WTC11 (cell line): ENCODE data around the gene CPNE5. TPM values are rescaled to one million over a fixed set of nuclear protein-coding genes. Genes with fewer than 3 reads are reported as not detected.

Experiments used
- ATAC-seq: fragments of 200-7000 bp; cut with Tn5 transposase; 2 replicates; pipeline ENCODE4 v1.10.0; 2021; ENCODE audit warnings: mild to moderate bottlenecking, moderate library complexity
- CTCF ChIA-PET: fragments of 300-600 bp; sonication (Branson Sonifier 250); formaldehyde crosslinking; loops from one replicate; lab custom pipeline; 2021; ENCODE audit warnings: antibody characterized with exemption; lab: Charles Lee
- POLR2A ChIA-PET: fragments of 350-600 bp; sonication (Branson Sonifier 250); formaldehyde crosslinking; loops from one replicate; lab custom pipeline; 2021; ENCODE audit warnings: antibody characterized with exemption; lab: Charles Lee
- DNase-seq: peaks from one replicate; pipeline ENCODE4 v3.0.0; 2021; ENCODE audit warnings: low spot score
- H3K27ac Mint-ChIP-seq: 2 replicates; pipeline ENCODE4 v1.8.0; 2021; ENCODE audit warnings: mixed read lengths
- H3K27me3 Mint-ChIP-seq: 2 replicates; pipeline ENCODE4 v1.8.0; 2021; ENCODE audit warnings: low read depth, mild to moderate bottlenecking, moderate library complexity, mixed read lengths
- H3K36me3 Mint-ChIP-seq: 2 replicates; pipeline ENCODE4 v1.8.0; 2021; ENCODE audit warnings: mixed read lengths
- H3K4me1 Mint-ChIP-seq: 2 replicates; pipeline ENCODE4 v1.8.0; 2022; ENCODE audit warnings: mixed read lengths
- H3K4me3 Mint-ChIP-seq: 2 replicates; pipeline ENCODE4 v1.8.0; 2021; ENCODE audit warnings: mild to moderate bottlenecking, moderate library complexity, mixed read lengths
- H3K9me3 Mint-ChIP-seq: 2 replicates; pipeline ENCODE4 v1.8.0; 2021; ENCODE audit warnings: mixed read lengths
- AFF4 ChIP-seq: sonication (generic); formaldehyde crosslinking; IDR thresholded peaks from 2 replicates; pipeline ENCODE4 v1.8.1; 2023; ENCODE audit warnings: mild to moderate bottlenecking, missing genetic modification reagents, borderline replicate concordance
- CREM ChIP-seq: sonication (generic); formaldehyde crosslinking; IDR thresholded peaks from 2 replicates; pipeline ENCODE4 v1.8.1; 2022; ENCODE audit warnings: mild to moderate bottlenecking, missing genetic modification reagents, moderate library complexity
- CTCF ChIP-seq: fragments of 200-600 bp; IDR thresholded peaks from 2 replicates; pipeline ENCODE4 v1.8.0; 2022; ENCODE audit warnings: antibody characterized with exemption
- E2F1 ChIP-seq: sonication (generic); formaldehyde crosslinking; IDR thresholded peaks from 2 replicates; pipeline ENCODE4 v1.8.0; 2022; ENCODE audit warnings: mild to moderate bottlenecking, missing genetic modification reagents
- E2F4 ChIP-seq: sonication (generic); formaldehyde crosslinking; IDR thresholded peaks from 2 replicates; pipeline ENCODE4 v1.8.1; 2022; ENCODE audit warnings: low read depth, mild to moderate bottlenecking, moderate library complexity, missing genetic modification reagents, borderline replicate concordance
- ESRRA ChIP-seq: sonication (generic); formaldehyde crosslinking; IDR thresholded peaks from 2 replicates; pipeline ENCODE4 v1.8.1; 2022; ENCODE audit warnings: mild to moderate bottlenecking, missing genetic modification reagents, borderline replicate concordance
- FOXP1 ChIP-seq: sonication (generic); formaldehyde crosslinking; IDR thresholded peaks from 2 replicates; pipeline ENCODE4 v1.8.0; 2022; ENCODE audit warnings: missing genetic modification reagents, mild to moderate bottlenecking, moderate library complexity, borderline replicate concordance
- GRHL2 ChIP-seq: fragments of 250-450 bp; sonication (Bioruptor Pico); IDR thresholded peaks from 2 replicates; pipeline ENCODE4 v1.8.0; 2022; ENCODE audit warnings: mild to moderate bottlenecking, moderate library complexity; ENCODE audit not compliant: insufficient replicate concordance, severe bottlenecking
- HMGA2 ChIP-seq: fragments of 250-450 bp; sonication (Bioruptor Pico); IDR thresholded peaks from 2 replicates; pipeline ENCODE4 v1.4.0; 2021; ENCODE audit warnings: mild to moderate bottlenecking, moderate library complexity
- IRF1 ChIP-seq: sonication (generic); formaldehyde crosslinking; IDR thresholded peaks from 2 replicates; pipeline ENCODE4 v1.8.0; 2023; ENCODE audit warnings: missing genetic modification reagents
- NFYB ChIP-seq: sonication (generic); formaldehyde crosslinking; conservative IDR thresholded peaks from 2 replicates; pipeline ENCODE4 v1.8.0; 2022; ENCODE audit warnings: low read depth, missing genetic modification reagents
- PRRX2 ChIP-seq: fragments of 250-450 bp; sonication (Bioruptor Pico); IDR thresholded peaks from 2 replicates; pipeline ENCODE4 v1.8.0; 2021; ENCODE audit warnings: mild to moderate bottlenecking
- RELA ChIP-seq: sonication (generic); formaldehyde crosslinking; IDR thresholded peaks from 2 replicates; pipeline ENCODE4 v1.8.1; 2022; ENCODE audit warnings: missing genetic modification reagents, mild to moderate bottlenecking, borderline replicate concordance
- SMAD4 ChIP-seq: sonication (generic); formaldehyde crosslinking; IDR thresholded peaks from 2 replicates; pipeline ENCODE4 v1.8.0; 2022; ENCODE audit warnings: mild to moderate bottlenecking, missing genetic modification reagents
- SP1 ChIP-seq: sonication (generic); formaldehyde crosslinking; conservative IDR thresholded peaks from 2 replicates; pipeline ENCODE4 v1.8.1; 2022; ENCODE audit warnings: missing genetic modification reagents
- ZNF121 ChIP-seq: sonication (generic); formaldehyde crosslinking; IDR thresholded peaks from 2 replicates; pipeline ENCODE4 v1.8.0; 2023; ENCODE audit warnings: missing genetic modification reagents
- ZNF219 ChIP-seq: sonication (generic); formaldehyde crosslinking; IDR thresholded peaks from 2 replicates; pipeline ENCODE4 v1.8.0; 2023; ENCODE audit warnings: missing genetic modification reagents, mild to moderate bottlenecking, borderline replicate concordance
- ZNF317 ChIP-seq: sonication (generic); formaldehyde crosslinking; IDR thresholded peaks from 2 replicates; pipeline ENCODE4 v1.8.1; 2023; ENCODE audit warnings: low read depth, mild to moderate bottlenecking, moderate library complexity, missing genetic modification reagents, borderline replicate concordance
- ZNF396 ChIP-seq: fragments of 250-450 bp; sonication (Bioruptor Pico); IDR thresholded peaks from 2 replicates; pipeline ENCODE4 v1.8.0; 2021; ENCODE audit warnings: mild to moderate bottlenecking, moderate library complexity, borderline replicate concordance
- total RNA-seq: library from RNA; stranded (reverse); gene quantifications from 3 replicates; pipeline ENCODE4 v1.2.3, GENCODE V29; 2021

CPNE5 gene
- total RNA-seq, 1 experiment from 2014 or later: 0.44 TPM

GRCh38 chr6:36762123-36762522 is 77.1 kb downstream of the CPNE5 start:
- Mint-ChIP-seq H3K27me3 (no peaks in the 10 kb centered on the region), H3K9me3 (no peaks in the 10 kb centered on the region), H3K27ac (no peak overlapping the region), H3K4me3 (no peak overlapping the region), H3K36me3 (no peaks in the 10 kb centered on the region), H3K4me1 (peaks cover 29% of the 10 kb centered on the region)
- DNase-seq (no peak), ATAC-seq (no peak)
- CTCF ChIA-PET: interaction anchor here (1.3 to 19.6 kb wide), 2 partner anchors 12 to 24 kb away, joined by 6 to 454 read pairs; no protein-coding TSS in a partner anchor
- no peak for TF ChIP-seq FOXP1 (CRISPR knock-in tag)
- no peak for TF ChIP-seq CTCF
- no peak for TF ChIP-seq ZNF396
- TF ChIP-seq E2F4 (CRISPR knock-in tag): no peak
- no peak for TF ChIP-seq ZNF121 (CRISPR knock-in tag)
- no peak for TF ChIP-seq ESRRA (CRISPR knock-in tag)
- TF ChIP-seq RELA (CRISPR knock-in tag): no peak
- no peak for TF ChIP-seq IRF1 (CRISPR knock-in tag)
- no peak for TF ChIP-seq SMAD4 (CRISPR knock-in tag)
- POLR2A ChIA-PET: no interaction called here

- CTCF ChIA-PET: interaction anchor here (0.6 to 19.6 kb wide), 12 partner anchors 8 to 257 kb away, joined by 3 to 454 read pairs (median 4); no protein-coding TSS in a partner anchor
- H3K27ac Mint-ChIP-seq: no peak overlapping the region
- H3K4me3 Mint-ChIP-seq: no peak overlapping the region
- DNase-seq: no peak
- no peaks in the 10 kb centered on the region for H3K9me3 Mint-ChIP-seq
- H3K4me1 Mint-ChIP-seq: peaks cover 28% of the 10 kb centered on the region
- no peaks in the 10 kb centered on the region for H3K27me3 Mint-ChIP-seq
- TF ChIP-seq E2F1 (CRISPR knock-in tag): no peak
- no peak for TF ChIP-seq GRHL2
- TF ChIP-seq SMAD4 (CRISPR knock-in tag): no peak
- no peak for TF ChIP-seq HMGA2 (CRISPR knock-in tag)
- no peak for TF ChIP-seq SP1
- TF ChIP-seq CREM (CRISPR knock-in tag): no peak
- no peak for TF ChIP-seq NFYB (CRISPR knock-in tag)
- no peak for TF ChIP-seq AFF4
- no peak for TF ChIP-seq PRRX2 (CRISPR knock-in tag)
- TF ChIP-seq ZNF219 (CRISPR knock-in tag): no peak
- no peak for TF ChIP-seq ZNF317
- TF ChIP-seq, all 79 proteins: peak for 0
- POLR2A ChIA-PET: interaction anchor here (0.5 kb wide), 1 partner anchor 60 kb away, joined by 6 read pairs; no protein-coding TSS in a partner anchor
- ATAC-seq: no peak
- H3K36me3 Mint-ChIP-seq: no peaks in the 10 kb centered on the region
These were observed 78.4 kb downstream of the CPNE5 start for GRCh38 chr6:36760685-36761435.
